Activated gamma-delta T cell treated with anti-CD3 and anti-CD28 coated beads, Interleukin-2, amount 50 U/mL, for 16 hours (primary cell): ENCODE data around the gene TMEM39B.
"Not testable (repeated sequence)": the region's sequence is repeated elsewhere in the genome, so short reads cannot be mapped to it uniquely, and the experiment has no call there.

Experiments used
- DNase-seq: peaks from one replicate; pipeline ENCODE4 v3.0.0-alpha.2; 2020; ENCODE audit warnings: low read depth

The TMEM39B gene

GRCh38 chr1:32071758-32072621 lies 749 bp upstream of the TMEM39B start:
- no peak for DNase-seq

DNA sequence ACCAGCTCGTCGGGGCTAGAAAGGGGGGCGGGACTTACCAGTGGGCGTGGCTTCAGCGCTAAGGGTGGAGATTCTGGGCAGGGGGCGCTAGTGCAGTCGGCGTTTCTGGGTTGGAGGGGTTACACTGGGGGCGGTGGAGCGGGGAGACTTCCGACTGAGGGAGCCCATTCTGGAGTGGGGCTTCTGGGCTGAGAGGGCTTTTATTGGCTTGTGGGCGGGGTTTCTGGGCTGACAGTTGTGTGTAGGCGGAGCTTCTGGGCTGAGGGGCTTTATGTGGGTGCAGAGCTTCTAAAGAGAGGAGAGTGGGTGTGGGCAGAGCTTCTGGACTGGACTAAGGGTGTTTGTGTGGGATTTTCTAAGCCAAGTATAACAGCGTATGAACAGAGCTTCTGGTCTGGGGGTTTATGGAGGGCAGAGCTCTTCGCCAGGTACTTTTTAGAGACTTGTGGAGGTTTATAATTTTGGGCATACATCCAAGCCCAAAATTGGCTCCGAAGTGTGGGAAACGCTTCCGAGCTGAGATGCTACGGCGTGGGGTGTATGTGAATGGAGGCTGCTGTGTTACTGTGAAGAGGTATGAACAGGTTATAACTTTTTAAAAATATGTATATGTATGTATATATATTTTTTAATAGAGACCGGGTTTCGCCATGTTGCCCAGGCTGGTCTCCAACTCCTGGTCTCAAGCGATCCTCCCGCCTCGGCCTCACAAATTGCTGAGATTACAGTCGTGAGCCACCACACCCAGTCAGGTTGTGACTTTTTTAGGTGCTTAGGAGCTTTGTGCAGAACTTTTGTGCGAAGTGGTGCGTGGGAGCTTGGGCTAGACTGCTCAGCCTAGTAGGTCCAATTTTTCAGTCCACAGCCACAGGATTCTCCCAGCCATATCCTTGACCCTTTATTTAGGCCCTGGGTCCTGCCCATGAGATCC lies 825 bp downstream of the TMEM39B start:
- DNase-seq = no peak

DNA sequence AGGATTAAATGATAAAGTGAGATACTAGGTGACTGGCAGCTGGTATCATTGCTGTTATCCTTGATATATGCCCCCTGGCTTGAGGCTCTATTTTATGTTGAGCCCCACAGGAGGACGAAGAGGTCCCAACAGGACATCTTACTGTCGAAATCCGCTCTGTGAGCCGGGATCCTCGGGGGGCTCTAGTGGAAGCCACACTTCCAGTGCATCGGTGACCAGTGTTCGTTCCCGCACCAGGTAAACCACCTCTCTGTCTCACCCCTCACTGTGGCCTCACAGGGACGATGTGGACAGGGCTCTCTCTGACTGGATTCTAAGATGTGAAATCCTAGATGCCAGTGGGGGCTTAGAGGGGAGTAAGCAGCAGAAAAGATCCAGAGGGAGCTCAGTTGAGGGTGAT lies 2.1 kb downstream of the TMEM39B start:
- no peak for DNase-seq

DNA sequence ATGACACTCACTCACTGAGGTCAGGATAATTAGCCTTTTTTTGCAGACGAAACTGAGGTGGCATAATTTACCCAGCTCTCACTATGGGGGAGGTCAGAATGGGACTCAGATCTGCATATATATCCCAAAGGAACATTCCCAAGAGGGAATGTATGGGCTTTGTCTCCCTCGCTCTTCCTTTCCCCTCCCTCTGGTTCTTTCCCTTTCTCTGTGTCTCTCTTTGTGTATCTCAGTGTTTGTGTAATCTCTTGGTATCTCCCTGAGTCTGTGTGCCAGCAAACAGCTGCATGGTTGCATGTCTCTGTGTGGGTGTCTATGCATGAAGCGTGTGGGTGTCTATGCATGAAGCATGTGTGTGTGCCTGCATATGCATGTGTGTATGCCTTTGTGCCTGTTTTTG lies 4.7 kb downstream of the TMEM39B start:
- no peak for DNase-seq

DNA sequence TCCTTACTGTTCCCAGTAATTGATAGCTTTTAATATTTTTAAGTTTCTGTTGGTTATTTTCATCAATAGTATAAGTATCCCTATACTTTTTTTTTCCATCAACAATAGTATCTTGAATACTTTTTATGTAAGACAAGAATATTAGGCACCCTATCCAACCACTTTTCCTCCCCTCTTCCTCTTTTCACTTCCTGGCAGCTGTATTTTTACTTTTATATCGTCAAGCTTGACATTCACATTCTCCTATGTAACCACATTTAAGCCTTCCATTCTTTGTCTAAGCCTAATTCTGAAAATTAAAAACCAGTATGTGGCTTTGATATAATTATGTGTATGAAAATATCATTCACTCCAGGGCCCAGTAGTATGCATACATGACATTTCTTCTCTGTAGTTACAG lies 9.3 kb downstream of the TMEM39B start:
- DNase-seq = no peak

- not testable (repeated sequence) for DNase-seq
These were observed 13.6 kb downstream of the TMEM39B start for GRCh38 chr1:32086381-32086780.

- DNase-seq = no peak
These were observed 18.4 kb downstream of the TMEM39B start for GRCh38 chr1:32091176-32091575.

DNA sequence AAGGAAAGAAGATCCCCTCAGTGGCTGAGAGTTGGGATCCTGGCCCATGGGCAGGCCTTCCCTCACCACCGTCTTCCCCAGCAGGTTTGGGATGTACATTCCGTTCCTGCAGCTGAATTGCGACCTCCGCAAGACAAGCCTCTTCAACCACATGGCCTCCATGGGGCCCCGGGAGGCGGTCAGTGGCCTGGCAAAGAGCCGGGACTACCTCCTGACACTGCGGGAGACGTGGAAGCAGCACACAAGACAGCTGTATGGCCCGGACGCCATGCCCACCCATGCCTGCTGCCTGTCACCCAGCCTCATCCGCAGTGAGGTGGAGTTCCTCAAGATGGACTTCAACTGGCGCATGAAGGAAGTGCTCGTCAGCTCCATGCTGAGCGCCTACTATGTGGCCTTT lies 18.9 kb downstream of the TMEM39B start:
- no peak for DNase-seq

DNA sequence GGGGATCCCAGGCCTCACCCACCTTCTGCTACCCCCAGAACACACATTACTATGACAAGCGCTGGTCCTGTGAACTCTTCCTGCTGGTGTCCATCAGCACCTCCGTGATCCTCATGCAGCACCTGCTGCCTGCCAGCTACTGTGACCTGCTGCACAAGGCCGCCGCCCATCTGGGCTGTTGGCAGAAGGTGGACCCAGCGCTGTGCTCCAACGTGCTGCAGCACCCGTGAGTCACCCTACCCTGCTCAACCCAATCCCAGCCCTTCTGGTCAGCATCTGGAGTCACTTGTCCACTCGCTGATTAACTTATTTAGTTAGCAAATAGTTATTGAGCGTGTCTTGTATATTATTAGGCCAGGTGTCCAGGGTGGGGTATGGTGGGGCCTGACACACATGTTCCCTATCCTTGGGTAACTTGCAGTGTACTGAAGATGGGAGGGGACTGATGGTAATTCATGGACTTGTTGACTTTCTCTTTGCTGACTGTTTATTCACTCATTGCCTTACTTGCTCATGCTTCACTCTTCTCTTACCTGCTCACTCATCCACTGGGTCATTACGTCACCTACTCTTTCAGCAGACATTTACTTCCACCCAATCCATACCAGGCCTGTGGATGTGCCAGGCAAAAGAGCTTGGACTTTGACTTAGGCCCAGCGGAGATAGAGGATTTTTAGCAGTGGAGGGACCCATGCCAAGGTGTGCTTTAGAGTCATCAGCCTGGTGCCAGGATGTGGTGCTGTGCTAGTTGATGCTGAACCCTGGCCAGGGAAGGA lies 22.2 kb downstream of the TMEM39B start:
- no peak for DNase-seq

GRCh38 chr1:32099426-32099825 lies 26.7 kb downstream of the TMEM39B start:
- DNase-seq = no peak

DNA sequence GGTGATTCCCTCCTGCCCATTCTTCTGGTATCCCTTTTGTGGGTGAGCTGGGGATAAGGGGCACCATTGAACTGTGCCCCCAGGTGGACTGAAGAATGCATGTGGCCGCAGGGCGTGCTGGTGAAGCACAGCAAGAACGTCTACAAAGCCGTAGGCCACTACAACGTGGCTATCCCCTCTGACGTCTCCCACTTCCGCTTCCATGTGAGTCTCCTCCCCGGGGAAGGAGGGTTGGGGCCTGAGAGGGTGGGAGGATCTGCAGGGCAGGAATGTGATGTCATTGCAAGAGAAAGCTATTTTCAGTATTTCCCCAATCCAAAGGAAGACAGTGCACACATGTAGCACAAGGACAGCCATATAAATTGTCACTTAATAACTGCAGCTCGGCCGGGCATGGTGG lies 27.6 kb downstream of the TMEM39B start:
- DNase-seq = no peak

DNA sequence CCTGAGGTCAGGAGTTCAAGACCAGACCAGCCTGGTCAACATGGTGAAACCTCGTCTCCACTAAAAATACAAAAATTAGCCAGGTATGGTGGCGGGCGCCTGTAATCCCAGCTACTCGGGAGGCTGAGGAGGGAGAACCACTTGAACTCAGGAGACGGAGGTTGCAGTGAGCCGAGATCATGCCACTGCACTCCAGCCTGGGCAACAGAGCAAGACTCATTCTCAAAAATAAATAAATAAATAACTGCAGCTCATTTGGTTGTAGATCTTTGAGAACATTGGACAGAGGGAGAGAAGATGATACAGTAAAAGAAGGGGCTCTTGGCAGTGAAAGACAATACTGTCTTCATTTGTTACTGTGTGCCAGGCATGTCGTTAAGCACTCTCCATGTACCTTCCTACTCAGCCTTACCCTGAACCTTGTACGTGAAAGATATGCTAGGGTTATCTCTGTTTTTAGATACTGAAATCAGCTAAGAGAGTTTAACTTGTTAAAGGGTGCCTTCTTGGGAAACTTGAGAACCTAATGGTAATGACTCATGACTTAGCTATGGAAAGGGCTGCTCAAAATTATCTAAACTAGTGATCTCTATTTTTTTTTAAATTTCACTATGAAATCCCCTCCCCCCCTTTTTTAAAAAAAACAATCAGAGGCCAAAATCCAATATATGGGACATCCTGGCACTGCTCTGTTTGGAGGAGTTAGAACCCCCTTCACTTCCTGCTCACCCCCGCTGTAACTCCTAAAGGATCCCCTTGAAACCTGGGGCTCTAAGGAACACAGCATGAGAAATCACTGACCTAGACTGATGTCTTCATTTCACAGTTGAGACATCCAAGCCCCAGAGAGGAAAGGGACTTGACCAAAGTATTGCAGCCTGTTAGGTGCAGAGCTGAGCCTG lies 28.3 kb downstream of the TMEM39B start:
- DNase-seq = no peak

DNA sequence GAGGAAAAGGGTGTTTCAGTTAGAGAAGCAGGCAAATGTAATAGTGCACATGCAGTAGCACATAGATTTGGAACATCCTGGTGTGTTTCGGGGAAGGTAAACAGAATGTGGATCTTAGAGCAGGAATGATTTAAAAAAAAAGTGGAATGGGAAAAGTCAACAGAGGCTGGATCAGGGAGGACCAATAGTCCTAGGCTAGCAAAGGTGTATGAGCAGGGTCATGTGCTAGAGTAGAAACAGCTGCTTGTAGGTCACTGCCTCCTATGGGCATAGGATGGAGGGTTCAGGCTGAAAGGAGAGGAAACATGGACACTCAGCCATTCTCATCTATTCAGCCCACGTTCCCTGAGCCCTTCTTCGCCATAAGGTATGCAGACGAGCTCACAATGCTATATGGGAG lies 31.4 kb downstream of the TMEM39B start:
- DNase-seq = no peak

DNA sequence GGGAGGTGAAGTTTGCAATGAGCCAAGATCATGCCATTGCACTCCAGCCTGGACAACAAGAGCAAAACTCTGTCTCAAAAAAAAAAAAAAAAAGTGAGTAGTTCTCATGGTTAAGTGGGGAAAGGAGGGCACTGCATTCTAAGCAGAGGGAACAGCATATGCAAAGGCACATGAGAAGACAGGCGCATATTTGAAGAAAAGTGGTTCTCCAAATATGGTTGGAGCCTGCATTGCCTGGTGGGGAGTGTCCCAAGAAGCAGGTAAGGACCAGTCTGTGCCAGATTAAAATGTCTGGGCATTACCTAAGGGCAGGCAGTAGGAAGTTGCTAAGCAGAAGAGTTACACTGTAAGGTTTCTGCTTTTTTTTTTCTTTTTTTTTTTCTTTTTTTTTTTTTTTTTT lies 32.6 kb downstream of the TMEM39B start:
- DNase-seq = no peak

- no peak for DNase-seq
These were observed 34.0 kb downstream of the TMEM39B start for GRCh38 chr1:32106663-32107275.

GRCh38 chr1:32107742-32108661 lies 35.3 kb downstream of the TMEM39B start, which contains the start of gene KPNA6:
Gene KPNA6 (plus strand): TSS chr1:32108056. CDS start chr1:32108131, 75 bp downstream.
- DNase-seq = peak; percentile 88

- no peak for DNase-seq
These were observed 38.4 kb downstream of the TMEM39B start for GRCh38 chr1:32111040-32111623.

DNA sequence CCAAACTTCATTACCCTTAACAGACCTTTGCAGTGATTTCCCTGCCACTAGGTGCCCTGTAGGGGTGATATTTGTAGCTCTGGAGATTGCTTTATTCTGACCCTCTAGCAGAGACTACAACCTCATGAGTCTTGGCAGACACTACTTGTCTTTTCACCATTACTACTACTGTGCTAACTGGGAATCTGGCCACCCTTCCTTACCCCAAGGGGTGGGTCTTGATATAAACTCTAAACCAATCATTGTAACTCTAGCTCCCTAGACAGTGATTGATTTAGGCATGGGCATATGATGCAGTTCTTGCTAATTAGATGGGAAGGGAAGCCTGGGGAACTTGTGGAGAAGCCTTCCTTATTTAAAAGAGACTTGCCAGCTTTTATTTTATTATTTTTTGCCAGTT lies 39.0 kb downstream of the TMEM39B start:
- no peak for DNase-seq

GRCh38 chr1:32112806-32113375 lies 40.2 kb downstream of the TMEM39B start:
- no peak for DNase-seq
